HFFc6 (cell line): ENCODE results near the gene IGFL2. TPM values are rescaled to one million over a fixed set of nuclear protein-coding genes. Genes with fewer than 3 reads are reported as not detected.
A peak's percentile ranks its signal among the peaks of the same experiment; 100 is the strongest.

ENCODE experiments used
- DNase-seq: peaks from one replicate; pipeline ENCODE4 v3.0.0-alpha.2; 2018
- H3K27ac Mint-ChIP-seq: 2 replicates; pipeline ENCODE4 v1.8.0; 2020; ENCODE audit warnings: mild to moderate bottlenecking, mixed read lengths
- H3K27me3 Mint-ChIP-seq: 2 replicates; pipeline ENCODE4 v1.8.0; 2021; ENCODE audit warnings: mild to moderate bottlenecking, moderate library complexity, mixed read lengths; ENCODE audit not compliant: insufficient read depth
- H3K36me3 Mint-ChIP-seq: 2 replicates; pipeline ENCODE4 v1.8.0; 2021; ENCODE audit warnings: low read depth, mixed read lengths
- H3K4me1 Mint-ChIP-seq: 2 replicates; pipeline ENCODE4 v1.8.0; 2020; ENCODE audit warnings: low read depth, mixed read lengths
- H3K4me3 Mint-ChIP-seq: 2 replicates; pipeline ENCODE4 v1.8.0; 2020; ENCODE audit warnings: mild to moderate bottlenecking, moderate library complexity, mixed read lengths
- H3K9me3 Mint-ChIP-seq: 2 replicates; pipeline ENCODE4 v1.8.0; 2020; ENCODE audit warnings: mild to moderate bottlenecking, mixed read lengths
- total RNA-seq, 6 experiments: library from RNA; stranded (reverse); fragmentation: NEBNext Ultra II Directional; extraction: Animal tissue kit (Norgen Biotek cat#: 25700); gene quantifications; 2 replicates in 1 of 6; 3 replicates in 5 of 6; pipeline ENCODE4 v1.2.3, GENCODE V29; 2021
- TF ChIP-seq, protein P1 (sequence below): fragments of 200-600 bp; sonication (generic); IDR thresholded peaks from 2 replicates; pipeline ENCODE4 v1.5.0; 2021; ENCODE audit warnings: antibody characterized with exemption, mild to moderate bottlenecking

The IGFL2 gene
- total RNA-seq, 6 experiments from 2014 or later, result not detected

DNA sequence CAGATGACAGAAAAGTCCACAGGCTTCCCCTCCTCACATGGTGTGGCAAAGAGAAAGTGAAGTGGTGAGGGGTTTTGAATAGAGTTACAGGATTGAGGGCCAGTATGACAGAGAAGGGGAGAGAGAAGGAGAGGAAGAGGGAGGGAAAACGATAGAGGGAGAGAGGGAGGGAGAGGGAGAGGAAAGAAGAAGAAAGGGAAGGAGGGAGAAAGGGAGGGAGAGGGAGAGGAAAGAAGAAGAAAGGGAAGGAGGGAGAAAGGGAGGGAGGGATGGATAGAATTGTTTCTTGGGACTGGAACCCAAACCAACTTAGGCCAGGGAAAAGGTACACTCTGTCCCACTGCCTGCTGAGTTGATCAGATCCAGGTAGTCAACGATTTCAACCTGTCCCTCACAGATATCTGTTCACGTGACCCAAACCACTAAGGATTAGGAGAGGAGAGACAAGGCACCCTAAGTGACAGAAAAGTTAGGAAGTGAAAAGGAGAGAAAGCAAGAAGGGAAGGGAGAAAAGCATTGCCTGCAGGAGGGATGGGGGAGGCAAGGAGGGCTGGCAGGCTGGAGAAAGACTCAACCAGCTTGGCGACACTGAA is 15.4 kb upstream of the IGFL2 start:
- no peak for DNase-seq
- Mint-ChIP-seq H3K36me3 (peaks cover 46% of the 10 kb centered on the region), H3K4me1 (peaks cover 28% of the 10 kb centered on the region), H3K27ac (peak overlapping the region; percentile 82), H3K4me3 (peak overlapping the region; percentile 38; the same call in 1 of the 2 replicates), H3K9me3 (peaks cover 8% of the 10 kb centered on the region), H3K27me3 (peaks cover 28% of the 10 kb centered on the region)
- TF ChIP-seq, protein P1, sequence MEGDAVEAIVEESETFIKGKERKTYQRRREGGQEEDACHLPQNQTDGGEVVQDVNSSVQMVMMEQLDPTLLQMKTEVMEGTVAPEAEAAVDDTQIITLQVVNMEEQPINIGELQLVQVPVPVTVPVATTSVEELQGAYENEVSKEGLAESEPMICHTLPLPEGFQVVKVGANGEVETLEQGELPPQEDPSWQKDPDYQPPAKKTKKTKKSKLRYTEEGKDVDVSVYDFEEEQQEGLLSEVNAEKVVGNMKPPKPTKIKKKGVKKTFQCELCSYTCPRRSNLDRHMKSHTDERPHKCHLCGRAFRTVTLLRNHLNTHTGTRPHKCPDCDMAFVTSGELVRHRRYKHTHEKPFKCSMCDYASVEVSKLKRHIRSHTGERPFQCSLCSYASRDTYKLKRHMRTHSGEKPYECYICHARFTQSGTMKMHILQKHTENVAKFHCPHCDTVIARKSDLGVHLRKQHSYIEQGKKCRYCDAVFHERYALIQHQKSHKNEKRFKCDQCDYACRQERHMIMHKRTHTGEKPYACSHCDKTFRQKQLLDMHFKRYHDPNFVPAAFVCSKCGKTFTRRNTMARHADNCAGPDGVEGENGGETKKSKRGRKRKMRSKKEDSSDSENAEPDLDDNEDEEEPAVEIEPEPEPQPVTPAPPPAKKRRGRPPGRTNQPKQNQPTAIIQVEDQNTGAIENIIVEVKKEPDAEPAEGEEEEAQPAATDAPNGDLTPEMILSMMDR, result no peak

DNA sequence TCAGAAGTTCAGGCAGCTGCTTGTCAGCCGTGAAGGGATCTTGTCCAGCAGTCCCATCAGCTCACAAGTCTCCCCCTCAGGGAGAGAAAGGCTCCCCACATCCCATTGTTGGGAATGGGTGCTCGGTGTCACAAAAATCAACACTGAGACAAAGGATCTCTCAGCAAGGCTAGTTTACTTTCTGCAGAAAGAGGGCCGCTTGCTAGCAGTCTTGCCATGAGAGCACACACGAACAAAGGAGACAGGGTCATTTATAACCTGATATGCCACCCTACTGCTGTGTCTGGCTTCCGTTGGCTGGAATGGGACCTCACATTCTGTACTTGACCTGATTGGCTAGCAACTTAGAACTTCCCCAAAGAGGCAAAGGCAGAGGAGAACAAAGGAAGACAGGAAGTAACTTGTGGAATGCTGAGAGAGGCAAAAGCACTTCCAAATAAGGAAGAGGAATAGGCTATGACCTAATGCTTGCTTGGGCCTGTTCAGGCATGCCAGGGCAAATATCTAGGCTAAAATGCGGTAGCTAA is 14.9 kb upstream of the IGFL2 start:
- Mint-ChIP-seq H3K4me3 (peak overlapping the region; percentile 28; the same call in 1 of the 2 replicates), H3K27me3 (peaks cover 30% of the 10 kb centered on the region), H3K4me1 (peaks cover 28% of the 10 kb centered on the region), H3K27ac (peak overlapping the region; percentile 82), H3K9me3 (peaks cover 8% of the 10 kb centered on the region), H3K36me3 (peaks cover 46% of the 10 kb centered on the region)
- DNase-seq, result peak; percentile 83
- TF ChIP-seq, protein P1, result no peak

DNA sequence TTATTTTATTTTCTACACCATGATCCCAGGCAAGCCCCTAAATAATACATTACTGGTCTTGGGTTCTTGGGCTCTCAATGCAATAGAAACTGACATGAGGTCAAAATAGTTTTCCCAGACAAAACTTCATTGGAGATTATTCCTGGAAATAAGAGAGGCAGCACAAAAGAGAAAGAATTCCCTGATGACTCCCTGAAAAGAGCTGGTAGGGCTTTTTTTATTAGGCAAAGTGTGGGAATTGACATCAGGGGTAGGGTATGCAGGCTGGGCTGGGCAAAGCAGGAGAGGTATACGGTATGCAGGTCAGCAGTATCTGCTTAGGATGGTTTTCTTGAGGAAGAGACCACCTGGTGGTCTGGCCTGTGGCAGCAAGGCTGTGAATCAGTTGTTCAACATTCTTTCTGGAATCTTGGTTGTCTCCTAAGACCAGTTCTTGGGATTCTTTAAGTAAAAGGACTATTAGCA is 14.2 kb upstream of the IGFL2 start:
- Mint-ChIP-seq H3K9me3 (peaks cover 6% of the 10 kb centered on the region), H3K27ac (peak overlapping the region; percentile 82), H3K4me3 (no peak overlapping the region), H3K36me3 (peaks cover 44% of the 10 kb centered on the region), H3K27me3 (peaks cover 30% of the 10 kb centered on the region), H3K4me1 (peaks cover 28% of the 10 kb centered on the region)
- DNase-seq, result no peak
- TF ChIP-seq, protein P1, result no peak

DNA sequence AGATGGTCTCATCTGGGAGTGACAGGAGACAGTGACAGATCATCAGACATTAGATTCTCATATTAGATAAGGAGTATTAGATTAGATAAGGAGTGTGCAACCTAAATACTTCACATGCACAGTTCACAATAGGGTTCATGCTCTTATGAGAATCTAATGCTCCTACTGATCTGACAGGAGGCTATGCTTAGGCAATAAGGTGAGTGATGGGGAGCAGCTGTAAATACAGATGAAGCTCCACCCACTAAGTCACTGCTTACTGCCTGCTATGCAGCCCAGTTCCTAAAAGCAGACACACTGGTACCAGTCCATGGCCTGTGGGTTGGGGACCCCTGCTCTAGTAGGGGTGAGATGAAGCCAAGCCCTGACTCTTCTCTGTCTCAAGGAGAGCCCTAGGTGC is 13.5 kb upstream of the IGFL2 start:
- no peak overlapping the region for H3K27ac Mint-ChIP-seq
- DNase-seq, result no peak
- peaks cover 36% of the 10 kb centered on the region for H3K36me3 Mint-ChIP-seq
- TF ChIP-seq, protein P1, result no peak
- H3K4me1 Mint-ChIP-seq, result peaks cover 28% of the 10 kb centered on the region
- no peaks in the 10 kb centered on the region; the same call in 1 of the 2 replicates for H3K9me3 Mint-ChIP-seq
- no peak overlapping the region for H3K4me3 Mint-ChIP-seq
- peaks cover 27% of the 10 kb centered on the region for H3K27me3 Mint-ChIP-seq

DNA sequence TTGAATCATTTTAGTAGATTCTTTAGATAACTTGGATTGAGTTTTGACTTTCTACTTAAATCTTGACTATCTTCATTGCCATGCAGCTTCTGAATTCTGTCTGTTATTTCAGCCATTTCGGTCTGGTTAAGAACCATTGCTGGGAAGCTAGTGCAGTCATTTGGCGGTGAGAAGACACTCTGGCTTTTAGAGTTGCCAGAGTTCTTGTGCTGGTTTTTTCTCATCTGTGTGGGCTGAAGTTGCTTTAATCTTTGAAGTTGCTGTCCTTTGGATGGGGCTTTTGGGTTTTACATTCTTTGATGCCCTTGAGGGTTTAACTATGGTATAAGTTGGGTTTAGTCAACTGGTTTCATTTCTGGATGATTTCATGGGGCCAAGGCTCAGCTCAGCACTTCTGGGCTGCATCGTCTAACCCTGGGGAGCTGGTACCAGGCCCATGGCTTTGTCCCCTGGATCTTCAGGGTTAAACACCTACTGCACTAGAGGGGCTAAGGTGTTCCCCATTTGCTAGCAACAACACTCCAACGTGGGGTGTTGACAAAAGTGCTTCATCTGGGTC is 10.0 kb upstream of the IGFL2 start:
- Mint-ChIP-seq H3K4me3 (no peak overlapping the region), H3K9me3 (no peaks in the 10 kb centered on the region), H3K36me3 (peaks cover 26% of the 10 kb centered on the region), H3K4me1 (peaks cover 19% of the 10 kb centered on the region), H3K27me3 (peaks cover 28% of the 10 kb centered on the region), H3K27ac (no peak overlapping the region)
- DNase-seq, result no peak
- TF ChIP-seq, protein P1, result no peak
